ENCODE data around the gene IPO4. TPM values are rescaled to one million over a fixed set of nuclear protein-coding genes. Genes with fewer than 3 reads are reported as not detected.

IPO4 gene
- total and polyA plus RNA-seq, 2 of the 13 experiments (the other 11 are each of a cell fraction or from before 2014, with no cell fraction given) = 39.0 to 179 TPM

GRCh38 chr14:24195186-24196070 lies 6.8 kb upstream of the IPO4 start, which contains the start of gene TM9SF1 (continued):
- TF ChIP-seq ZNF234 (CRISPR knock-in tag; conservative IDR thresholded peaks at IDR 0.05) = peak; percentile 99
- TF ChIP-seq ZSCAN21 (CRISPR knock-in tag; IDR thresholded peaks at IDR 0.05; ENCODE audit: borderline replicate concordance) = peak; percentile 84; the same call in 1 of the 2 replicates
- TF ChIP-seq ZNF24 (IDR thresholded peaks at IDR 0.05) = no peak
- no peak for TF ChIP-seq ZNF432 (CRISPR knock-in tag; IDR thresholded peaks at IDR 0.05; ENCODE audit: borderline replicate concordance)
- peak; percentile 93 for TF ChIP-seq ELF3 (CRISPR knock-in tag; IDR thresholded peaks at IDR 0.05)
- TF ChIP-seq SIX4 (CRISPR knock-in tag; IDR thresholded peaks at IDR 0.05) = peak; percentile 82; the same call in 1 of the 2 replicates
- TF ChIP-seq HOXA9 (CRISPR knock-in tag; IDR thresholded peaks at IDR 0.05; ENCODE audit: borderline replicate concordance) = no peak
- 0 out of 2 replicates have a peak, but pooled peaks have one; percentile 42 for TF ChIP-seq SIX1 (CRISPR knock-in tag; IDR thresholded peaks at IDR 0.05; ENCODE audit: borderline replicate concordance)
- TF ChIP-seq, protein P1, sequence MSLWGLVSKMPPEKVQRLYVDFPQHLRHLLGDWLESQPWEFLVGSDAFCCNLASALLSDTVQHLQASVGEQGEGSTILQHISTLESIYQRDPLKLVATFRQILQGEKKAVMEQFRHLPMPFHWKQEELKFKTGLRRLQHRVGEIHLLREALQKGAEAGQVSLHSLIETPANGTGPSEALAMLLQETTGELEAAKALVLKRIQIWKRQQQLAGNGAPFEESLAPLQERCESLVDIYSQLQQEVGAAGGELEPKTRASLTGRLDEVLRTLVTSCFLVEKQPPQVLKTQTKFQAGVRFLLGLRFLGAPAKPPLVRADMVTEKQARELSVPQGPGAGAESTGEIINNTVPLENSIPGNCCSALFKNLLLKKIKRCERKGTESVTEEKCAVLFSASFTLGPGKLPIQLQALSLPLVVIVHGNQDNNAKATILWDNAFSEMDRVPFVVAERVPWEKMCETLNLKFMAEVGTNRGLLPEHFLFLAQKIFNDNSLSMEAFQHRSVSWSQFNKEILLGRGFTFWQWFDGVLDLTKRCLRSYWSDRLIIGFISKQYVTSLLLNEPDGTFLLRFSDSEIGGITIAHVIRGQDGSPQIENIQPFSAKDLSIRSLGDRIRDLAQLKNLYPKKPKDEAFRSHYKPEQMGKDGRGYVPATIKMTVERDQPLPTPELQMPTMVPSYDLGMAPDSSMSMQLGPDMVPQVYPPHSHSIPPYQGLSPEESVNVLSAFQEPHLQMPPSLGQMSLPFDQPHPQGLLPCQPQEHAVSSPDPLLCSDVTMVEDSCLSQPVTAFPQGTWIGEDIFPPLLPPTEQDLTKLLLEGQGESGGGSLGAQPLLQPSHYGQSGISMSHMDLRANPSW (CRISPR knock-in tag; IDR thresholded peaks at IDR 0.05; ENCODE audit: borderline replicate concordance) = peak; percentile 99
- TF ChIP-seq ZNF660 (CRISPR knock-in tag; IDR thresholded peaks at IDR 0.05; ENCODE audit: borderline replicate concordance, low read depth) = no peak; the same call in none of the 2 replicates
- no peak; the same call in 1 of the 2 replicates for TF ChIP-seq DNMT3B (CRISPR knock-in tag; conservative IDR thresholded peaks at IDR 0.05)
- TF ChIP-seq, protein P2, sequence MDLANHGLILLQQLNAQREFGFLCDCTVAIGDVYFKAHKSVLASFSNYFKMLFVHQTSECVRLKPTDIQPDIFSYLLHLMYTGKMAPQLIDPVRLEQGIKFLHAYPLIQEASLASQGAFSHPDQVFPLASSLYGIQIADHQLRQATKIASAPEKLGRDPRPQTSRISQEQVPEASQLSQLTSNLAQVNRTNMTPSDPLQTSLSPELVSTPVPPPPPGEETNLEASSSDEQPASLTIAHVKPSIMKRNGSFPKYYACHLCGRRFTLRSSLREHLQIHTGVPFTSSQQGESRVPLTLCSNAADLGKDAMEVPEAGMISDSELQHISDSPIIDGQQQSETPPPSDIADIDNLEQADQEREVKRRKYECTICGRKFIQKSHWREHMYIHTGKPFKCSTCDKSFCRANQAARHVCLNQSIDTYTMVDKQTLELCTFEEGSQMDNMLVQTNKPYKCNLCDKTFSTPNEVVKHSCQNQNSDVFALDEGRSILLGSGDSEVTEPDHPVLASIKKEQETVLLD (CRISPR knock-in tag; IDR thresholded peaks at IDR 0.05; ENCODE audit: low read depth) = no peak
- TF ChIP-seq, protein P3, sequence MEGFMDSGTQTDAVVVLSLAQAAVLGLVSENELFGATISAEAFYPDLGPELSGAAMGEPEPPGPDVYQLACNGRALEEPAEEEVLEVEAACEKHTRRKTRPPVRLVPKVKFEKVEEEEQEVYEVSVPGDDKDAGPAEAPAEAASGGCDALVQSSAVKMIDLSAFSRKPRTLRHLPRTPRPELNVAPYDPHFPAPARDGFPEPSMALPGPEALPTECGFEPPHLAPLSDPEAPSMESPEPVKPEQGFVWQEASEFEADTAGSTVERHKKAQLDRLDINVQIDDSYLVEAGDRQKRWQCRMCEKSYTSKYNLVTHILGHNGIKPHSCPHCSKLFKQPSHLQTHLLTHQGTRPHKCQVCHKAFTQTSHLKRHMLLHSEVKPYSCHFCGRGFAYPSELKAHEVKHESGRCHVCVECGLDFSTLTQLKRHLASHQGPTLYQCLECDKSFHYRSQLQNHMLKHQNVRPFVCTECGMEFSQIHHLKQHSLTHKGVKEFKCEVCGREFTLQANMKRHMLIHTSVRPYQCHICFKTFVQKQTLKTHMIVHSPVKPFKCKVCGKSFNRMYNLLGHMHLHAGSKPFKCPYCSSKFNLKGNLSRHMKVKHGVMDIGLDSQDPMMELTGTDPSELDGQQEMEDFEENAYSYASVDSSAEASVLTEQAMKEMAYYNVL (CRISPR knock-in tag; IDR thresholded peaks at IDR 0.05; ENCODE audit: borderline replicate concordance) = peak; percentile 77
- TF ChIP-seq, protein P4, sequence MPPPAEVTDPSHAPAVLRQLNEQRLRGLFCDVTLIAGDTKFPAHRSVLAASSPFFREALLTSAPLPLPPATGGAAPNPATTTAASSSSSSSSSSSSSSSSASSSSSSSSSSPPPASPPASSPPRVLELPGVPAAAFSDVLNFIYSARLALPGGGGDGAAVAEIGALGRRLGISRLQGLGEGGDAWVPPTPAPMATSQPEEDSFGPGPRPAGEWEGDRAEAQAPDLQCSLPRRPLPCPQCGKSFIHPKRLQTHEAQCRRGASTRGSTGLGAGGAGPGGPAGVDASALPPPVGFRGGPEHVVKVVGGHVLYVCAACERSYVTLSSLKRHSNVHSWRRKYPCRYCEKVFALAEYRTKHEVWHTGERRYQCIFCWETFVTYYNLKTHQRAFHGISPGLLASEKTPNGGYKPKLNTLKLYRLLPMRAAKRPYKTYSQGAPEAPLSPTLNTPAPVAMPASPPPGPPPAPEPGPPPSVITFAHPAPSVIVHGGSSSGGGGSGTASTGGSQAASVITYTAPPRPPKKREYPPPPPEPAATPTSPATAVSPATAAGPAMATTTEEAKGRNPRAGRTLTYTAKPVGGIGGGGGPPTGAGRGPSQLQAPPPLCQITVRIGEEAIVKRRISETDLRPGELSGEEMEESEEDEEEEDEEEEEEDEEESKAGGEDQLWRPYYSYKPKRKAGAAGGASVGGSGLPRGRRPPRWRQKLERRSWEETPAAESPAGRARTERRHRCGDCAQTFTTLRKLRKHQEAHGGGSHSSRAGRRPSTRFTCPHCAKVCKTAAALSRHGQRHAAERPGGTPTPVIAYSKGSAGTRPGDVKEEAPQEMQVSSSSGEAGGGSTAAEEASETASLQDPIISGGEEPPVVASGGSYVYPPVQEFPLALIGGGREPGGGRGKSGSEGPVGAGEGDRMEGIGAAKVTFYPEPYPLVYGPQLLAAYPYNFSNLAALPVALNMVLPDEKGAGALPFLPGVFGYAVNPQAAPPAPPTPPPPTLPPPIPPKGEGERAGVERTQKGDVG (CRISPR knock-in tag; IDR thresholded peaks at IDR 0.05; ENCODE audit: borderline replicate concordance) = peak; percentile 99
- peak; percentile 95 for TF ChIP-seq NCOA5 (CRISPR knock-in tag; IDR thresholded peaks at IDR 0.05)
- peak; percentile 99 for TF ChIP-seq ZNF891 (CRISPR knock-in tag; IDR thresholded peaks at IDR 0.05)
- peak; percentile 85 for TF ChIP-seq RFXANK (CRISPR knock-in tag; IDR thresholded peaks at IDR 0.05)
- TF ChIP-seq, protein P5, sequence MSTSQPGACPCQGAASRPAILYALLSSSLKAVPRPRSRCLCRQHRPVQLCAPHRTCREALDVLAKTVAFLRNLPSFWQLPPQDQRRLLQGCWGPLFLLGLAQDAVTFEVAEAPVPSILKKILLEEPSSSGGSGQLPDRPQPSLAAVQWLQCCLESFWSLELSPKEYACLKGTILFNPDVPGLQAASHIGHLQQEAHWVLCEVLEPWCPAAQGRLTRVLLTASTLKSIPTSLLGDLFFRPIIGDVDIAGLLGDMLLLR (CRISPR knock-in tag; IDR thresholded peaks at IDR 0.05) = peak; percentile 77; the same call in 1 of the 2 replicates

Data from HepG2 (cell line).